ACHN (cell line): ENCODE data around the gene ETDC.
A peak's percentile ranks its signal among the peaks of the same experiment; 100 is the strongest.

ENCODE experiments used
- DNase-seq: peaks from one replicate; pipeline ENCODE4 v3.0.0-alpha.2; 2015
- in situ Hi-C: cut with HindIII; loops from 2 replicates; pipeline ENCODE4 v1.10.0; 2017; ENCODE audit warnings: low sequenced_read_pairs, low pct_ligation_motif_present, low pct_unique_long_range_greater_than_20kb

Gene ETDC

GRCh38 chrX:135331525-135331924, 22.2 kb downstream of the ETDC start:
- in situ Hi-C loops, result no loop called here

GRCh38 chrX:135340831-135341230, 31.6 kb downstream of the ETDC start:
- in situ Hi-C loops, result no loop called here
- no peak for DNase-seq

More at GRCh38 chrX:135331525-135331924, 22.2 kb downstream of the ETDC start:
- no peak for DNase-seq

- DNase-seq, result peak; percentile 2
Observed at GRCh38 chrX:135345107-135345589, 35.9 kb downstream of the ETDC start.

GRCh38 chrX:135346975-135347374, 37.7 kb downstream of the ETDC start:
- in situ Hi-C loops, result no loop called here
- no peak for DNase-seq

More at GRCh38 chrX:135345107-135345589, 35.9 kb downstream of the ETDC start:
- in situ Hi-C loops, result no loop called here

GRCh38 chrX:135347381-135348016, 38.2 kb downstream of the ETDC start:
- in situ Hi-C loops, result no loop called here
- DNase-seq, result no peak

GRCh38 chrX:135354288-135354687, 45.0 kb downstream of the ETDC start:
- no peak for DNase-seq
- in situ Hi-C loops, result no loop called here
